ENCODE data around the gene CWF19L1.

CWF19L1 gene

GRCh38 chr10:100204370-100204769 is 63.1 kb downstream of the CWF19L1 start:
- no peak overlapping the region for H2AFZ ChIP-seq (ENCODE audit: low read length)
- no peaks in the 10 kb centered on the region for H3K9me3 ChIP-seq (ENCODE audit: low read length)
- no peak overlapping the region for H3K9ac ChIP-seq (ENCODE audit: low read length)
- no peak overlapping the region for H3K4me2 ChIP-seq (ENCODE audit: low read length)
- no peaks in the 10 kb centered on the region for H3K27me3 ChIP-seq (ENCODE audit: insufficient read depth, low read length)
- no peaks in the 10 kb centered on the region for H3K79me2 ChIP-seq (ENCODE audit: insufficient read depth, low read length)
- TF ChIP-seq EZH2 (IDR thresholded peaks at IDR 0.05; ENCODE audit: borderline replicate concordance, low read length) = no peak
- no peak for TF ChIP-seq CTCF (IDR thresholded peaks at IDR 0.05; ENCODE audit: low read length)
- no peaks in the 10 kb centered on the region for H3K9me2 ChIP-seq (ENCODE audit: low read depth, low read length)
- no peaks in the 10 kb centered on the region for H3K4me1 ChIP-seq (ENCODE audit: insufficient read depth, low read length, severe bottlenecking)
- H3F3A ChIP-seq (ENCODE audit: insufficient read depth, low read length) = no peaks in the 10 kb centered on the region
- H3K36me3 ChIP-seq (ENCODE audit: insufficient read depth, low read length) = peaks cover 66% of the 10 kb centered on the region
- no peak overlapping the region for H3K27ac ChIP-seq (ENCODE audit: low read depth, low read length, poor library complexity, severe bottlenecking)
- no peak overlapping the region for H3K4me3 ChIP-seq (ENCODE audit: low read depth, low read length, poor library complexity, severe bottlenecking)
- no peaks in the 10 kb centered on the region for H4K20me1 ChIP-seq (ENCODE audit: insufficient read depth, low read length)

GRCh38 chr10:100201549-100201948 is 65.9 kb downstream of the CWF19L1 start:
- H2AFZ ChIP-seq (ENCODE audit: low read length) = no peak overlapping the region
- H3K9ac ChIP-seq (ENCODE audit: low read length) = no peak overlapping the region
- peaks cover 74% of the 10 kb centered on the region for H3K36me3 ChIP-seq (ENCODE audit: insufficient read depth, low read length)
- no peaks in the 10 kb centered on the region for H4K20me1 ChIP-seq (ENCODE audit: insufficient read depth, low read length)
- H3K4me3 ChIP-seq (ENCODE audit: low read depth, low read length, poor library complexity, severe bottlenecking) = no peak overlapping the region
- TF ChIP-seq CTCF (IDR thresholded peaks at IDR 0.05; ENCODE audit: low read length) = no peak
- TF ChIP-seq EZH2 (IDR thresholded peaks at IDR 0.05; ENCODE audit: borderline replicate concordance, low read length) = no peak
- H3K9me3 ChIP-seq (ENCODE audit: low read length) = no peaks in the 10 kb centered on the region
- H3K79me2 ChIP-seq (ENCODE audit: insufficient read depth, low read length) = no peaks in the 10 kb centered on the region
- H3K27ac ChIP-seq (ENCODE audit: low read depth, low read length, poor library complexity, severe bottlenecking) = no peak overlapping the region
- H3K4me2 ChIP-seq (ENCODE audit: low read length) = no peak overlapping the region
- no peaks in the 10 kb centered on the region for H3F3A ChIP-seq (ENCODE audit: insufficient read depth, low read length)
- no peaks in the 10 kb centered on the region for H3K27me3 ChIP-seq (ENCODE audit: insufficient read depth, low read length)
- no peaks in the 10 kb centered on the region for H3K9me2 ChIP-seq (ENCODE audit: low read depth, low read length)
- H3K4me1 ChIP-seq (ENCODE audit: insufficient read depth, low read length, severe bottlenecking) = no peaks in the 10 kb centered on the region

GRCh38 chr10:100194711-100195110 is 72.7 kb downstream of the CWF19L1 start:
- no peak overlapping the region for H2AFZ ChIP-seq (ENCODE audit: low read length)
- no peaks in the 10 kb centered on the region for H3F3A ChIP-seq (ENCODE audit: insufficient read depth, low read length)
- no peaks in the 10 kb centered on the region for H3K9me3 ChIP-seq (ENCODE audit: low read length)
- H3K4me1 ChIP-seq (ENCODE audit: insufficient read depth, low read length, severe bottlenecking) = no peaks in the 10 kb centered on the region
- no peaks in the 10 kb centered on the region for H4K20me1 ChIP-seq (ENCODE audit: insufficient read depth, low read length)
- H3K36me3 ChIP-seq (ENCODE audit: insufficient read depth, low read length) = peaks cover 79% of the 10 kb centered on the region
- H3K4me2 ChIP-seq (ENCODE audit: low read length) = no peak overlapping the region
- H3K27ac ChIP-seq (ENCODE audit: low read depth, low read length, poor library complexity, severe bottlenecking) = no peak overlapping the region
- no peak overlapping the region for H3K9ac ChIP-seq (ENCODE audit: low read length)
- H3K9me2 ChIP-seq (ENCODE audit: low read depth, low read length) = no peaks in the 10 kb centered on the region
- H3K4me3 ChIP-seq (ENCODE audit: low read depth, low read length, poor library complexity, severe bottlenecking) = no peak overlapping the region
- H3K79me2 ChIP-seq (ENCODE audit: insufficient read depth, low read length) = no peaks in the 10 kb centered on the region
- no peaks in the 10 kb centered on the region for H3K27me3 ChIP-seq (ENCODE audit: insufficient read depth, low read length)
- TF ChIP-seq CTCF (IDR thresholded peaks at IDR 0.05; ENCODE audit: low read length) (no peak), EZH2 (IDR thresholded peaks at IDR 0.05; ENCODE audit: borderline replicate concordance, low read length) (no peak)
